Endothelial cell of umbilical vein (primary cell): Measurements from ENCODE around the gene HNRNPLL. TPM values are rescaled to one million over a fixed set of nuclear protein-coding genes. Genes with fewer than 3 reads are reported as not detected.

Experiments used
- BruUV-seq: library from RNA; stranded (reverse); fragments of 400-500 nt; replicated peaks from 2 replicates; lab custom pipeline; 2021; lab: Mats Ljungman, UMichigan
- CTCF ChIA-PET: fragments of 300-600, 350-600 bp; sonication (Branson Sonifier 250); formaldehyde crosslinking; loops from one replicate; lab custom pipeline; 2021; ENCODE audit warnings: antibody characterized with exemption, inconsistent platforms; lab: Charles Lee
- POLR2A ChIA-PET: fragments of 300-600, 350-600 bp; sonication (Branson Sonifier 250); formaldehyde crosslinking; loops from one replicate; lab custom pipeline; 2021; ENCODE audit warnings: antibody characterized with exemption, inconsistent platforms; lab: Charles Lee
- DNase-seq: peaks from one replicate; pipeline ENCODE4 v3.0.0-alpha.2; 2011; ENCODE audit warnings: low read depth, low spot score
- FAIRE-seq: peaks from 2 replicates; lab custom pipeline; 2011; peaks lifted over from hg19 to GRCh38; lab: Jason Lieb, UNC
- H2AFZ ChIP-seq: 2 replicates; pipeline ENCODE4 v1.6.0; 2012; ENCODE audit warnings: low read depth, low read length, control low read depth, inconsistent platforms
- H3K27ac ChIP-seq: 2 replicates; pipeline ENCODE4 v1.5.1; 2011; ENCODE audit warnings: low read depth, mild to moderate bottlenecking, control low read depth, low read length, moderate library complexity; ENCODE audit not compliant: insufficient read depth
- H3K27me3 ChIP-seq, 2 experiments: 2 replicates each; pipeline versions ENCODE4 v1.6.0 to v1.6.1; 2011; ENCODE audit warnings: low read length in 2 of 2, mixed read lengths in 1 of 2; ENCODE audit not compliant: control insufficient read depth in 2 of 2, insufficient read depth in 2 of 2
- H3K36me3 ChIP-seq, 2 experiments: 2 replicates in 1 of 2; 3 replicates in 1 of 2; pipeline ENCODE4 v1.5.1; 2011; ENCODE audit warnings: low read length in 2 of 2, mild to moderate bottlenecking in 1 of 2, moderate library complexity in 1 of 2; ENCODE audit not compliant: control insufficient read depth in 2 of 2, insufficient read depth in 2 of 2; ENCODE audit errors: extremely low read depth in 1 of 2
- H3K4me1 ChIP-seq: 3 replicates; pipeline ENCODE4 v1.5.1; 2011; ENCODE audit warnings: mild to moderate bottlenecking, low read length; ENCODE audit not compliant: control insufficient read depth, insufficient read depth; ENCODE audit errors: extremely low read depth
- H3K4me2 ChIP-seq: 2 replicates; pipeline ENCODE4 v1.6.1; 2011; ENCODE audit warnings: low read length, control low read depth, mixed read lengths; ENCODE audit not compliant: insufficient read depth
- H3K4me3 ChIP-seq, 3 experiments: fragments of 200-600 bp in 1 of 3; sonication (generic), shearing (Covaris generic) in 1 of 3; replicated peaks in 1 of 3; 2 replicates each; pipeline ENCODE4 v1.5.1; 2011 to 2016; ENCODE audit warnings: control low read depth in 3 of 3, low read length in 3 of 3, mild to moderate bottlenecking in 2 of 3, inconsistent platforms in 1 of 3, low read depth in 1 of 3, moderate library complexity in 1 of 3; ENCODE audit not compliant: insufficient read depth in 1 of 3
- H3K79me2 ChIP-seq: 2 replicates; pipeline ENCODE4 v1.6.0; 2012; ENCODE audit warnings: low read length, inconsistent platforms; ENCODE audit not compliant: control insufficient read depth, insufficient read depth
- H3K9ac ChIP-seq: replicated peaks from 2 replicates; pipeline ENCODE3; 2011; ENCODE audit warnings: low read length, control low read depth; ENCODE audit not compliant: insufficient read depth; ENCODE audit errors: extremely low read depth
- H3K9me1 ChIP-seq: replicated peaks from 3 replicates; pipeline ENCODE4 v1.6.0; 2011; ENCODE audit warnings: mild to moderate bottlenecking, low read length; ENCODE audit not compliant: control insufficient read depth, insufficient read depth; ENCODE audit errors: extremely low read depth
- H3K9me3 ChIP-seq: replicated peaks from 2 replicates; pipeline ENCODE4 v1.5.1; 2012; ENCODE audit warnings: low read length, inconsistent platforms; ENCODE audit not compliant: control insufficient read depth, insufficient read depth
- H4K20me1 ChIP-seq: replicated peaks from 2 replicates; pipeline ENCODE3; 2011; ENCODE audit warnings: mild to moderate bottlenecking, low read length; ENCODE audit not compliant: control insufficient read depth, insufficient read depth; ENCODE audit errors: extremely low read depth
- EZH2 ChIP-seq: IDR thresholded peaks from 2 replicates; pipeline ENCODE4 v1.6.1; 2012; ENCODE audit warnings: borderline replicate concordance, low read depth, mild to moderate bottlenecking, moderate library complexity, low read length, inconsistent platforms; ENCODE audit not compliant: severe bottlenecking
- FOS ChIP-seq: IDR thresholded peaks from 2 replicates; pipeline ENCODE4 v1.6.1; 2011; ENCODE audit warnings: mild to moderate bottlenecking, low read length, moderate library complexity, borderline replicate concordance; ENCODE audit not compliant: insufficient read depth
- GATA2 ChIP-seq: IDR thresholded peaks from 2 replicates; pipeline ENCODE4 v1.7.0; 2011; ENCODE audit warnings: low read depth, mild to moderate bottlenecking, moderate library complexity, mixed read lengths, low read length; ENCODE audit not compliant: insufficient read length, insufficient read depth
- JUN ChIP-seq: IDR thresholded peaks from 2 replicates; pipeline ENCODE4 v1.6.1; 2011; ENCODE audit warnings: borderline replicate concordance, low read depth; ENCODE audit not compliant: insufficient read length, insufficient read depth
- MYC ChIP-seq: IDR thresholded peaks from one replicate; pipeline ENCODE4 v1.6.1; 2011; ENCODE audit warnings: mild to moderate bottlenecking, low read depth, low read length
- POLR2AphosphoS5 ChIP-seq: IDR thresholded peaks from 2 replicates; pipeline ENCODE4 v1.6.1; 2012; ENCODE audit warnings: low read depth, mild to moderate bottlenecking, control low read depth, low read length, moderate library complexity; ENCODE audit not compliant: insufficient read depth
- dilution Hi-C: fragments of 300-500 bp; cut with MboI; formaldehyde crosslinking; loops from one replicate; pipeline ENCODE4 v1.15.0; 2019; ENCODE audit warnings: low sequenced_read_pairs; ENCODE audit not compliant: extremely low pct_ligation_motif_present
- intact Hi-C: fragments of 100-400 bp; cut with micrococcal nuclease; formaldehyde crosslinking; loops from one replicate; pipeline ENCODE4 v1.10.0; 2022
- polyA plus RNA-seq, 4 experiments: library from polyadenylated mRNA; depleted of rRNA in 3 of 4; stranded (reverse) in 3 of 4; unstranded in 1 of 4; fragments of >200 nt; gene quantifications; 2 replicates each; pipeline versions ENCODE4 v1.2.1 to v1.2.3, GENCODE V29; 2011 to 2012; ENCODE audit warnings: missing spikeins in 1 of 4
- total RNA-seq: library from RNA; stranded (reverse); gene quantifications from 2 replicates; pipeline ENCODE4 v1.2.3, GENCODE V29; 2021
- TF ChIP-seq, protein P1 (sequence below), 2 donors: IDR thresholded peaks; 1 replicate in 1 of 2; 2 replicates in 1 of 2; pipeline ENCODE4 v1.5.1; 2011; ENCODE audit warnings: low read length in 2 of 2, mild to moderate bottlenecking in 2 of 2, moderate library complexity in 2 of 2, control low read depth in 1 of 2, inconsistent platforms in 1 of 2, low read depth in 1 of 2; ENCODE audit not compliant: insufficient read depth in 1 of 2; ENCODE audit errors: extremely low read depth in 1 of 2
- TF ChIP-seq, protein P2 (sequence below): IDR thresholded peaks from 2 replicates; pipeline ENCODE4 v1.6.1; 2011; ENCODE audit not compliant: insufficient read depth, insufficient read length

The HNRNPLL gene
- total and polyA plus RNA-seq, 2 donors (not counting 3 experiments of a cell fraction or from before 2014, with no cell fraction given) = 19.8 to 56.2 TPM

DNA sequence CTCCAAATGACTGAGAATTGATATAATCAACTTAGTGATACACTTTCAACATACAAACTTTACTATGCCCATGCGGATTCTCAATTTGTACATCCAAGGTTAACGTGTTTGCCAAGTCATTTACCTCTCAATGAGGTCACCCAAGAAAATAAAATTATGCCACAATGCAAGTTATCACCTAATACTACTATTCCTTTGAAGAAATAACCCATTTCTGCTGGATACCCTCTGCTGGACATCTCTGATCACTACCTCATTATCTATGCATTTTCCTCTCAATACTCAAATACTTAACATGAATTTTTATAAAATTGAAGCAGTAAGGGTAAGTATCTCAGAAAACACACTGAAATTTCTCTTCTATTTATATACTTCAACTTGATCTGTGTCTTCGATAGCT lies 12.7 kb downstream of the HNRNPLL start:
- Histone ChIP-seq H3K4me2 (no peak overlapping the region), H2AFZ (no peak overlapping the region), H3K9me1 (no peaks in the 10 kb centered on the region), H3K27ac (no peak overlapping the region), H3K27me3 (no peaks in the 10 kb centered on the region), H3K9me3 (no peaks in the 10 kb centered on the region), H3K4me3 (no peak overlapping the region), H3K9ac (no peak overlapping the region), H4K20me1 (peaks cover 10% of the 10 kb centered on the region), H3K4me1 (peaks cover 5% of the 10 kb centered on the region), H3K79me2 (peaks cover 88% of the 10 kb centered on the region), H3K36me3 (peaks cover 0 to 11% of the 10 kb centered on the region in 2 experiments)
- DNase-seq (no peak), FAIRE-seq (no peak)
- intact Hi-C loops (no loop called here), dilution Hi-C loops (no loop called here)
- POLR2A ChIA-PET = no interaction called here
- TF ChIP-seq POLR2AphosphoS5 (no peak), FOS (no peak), MYC (no peak), EZH2 (no peak), JUN (no peak), GATA2 (no peak)
- TF ChIP-seq, protein P1, sequence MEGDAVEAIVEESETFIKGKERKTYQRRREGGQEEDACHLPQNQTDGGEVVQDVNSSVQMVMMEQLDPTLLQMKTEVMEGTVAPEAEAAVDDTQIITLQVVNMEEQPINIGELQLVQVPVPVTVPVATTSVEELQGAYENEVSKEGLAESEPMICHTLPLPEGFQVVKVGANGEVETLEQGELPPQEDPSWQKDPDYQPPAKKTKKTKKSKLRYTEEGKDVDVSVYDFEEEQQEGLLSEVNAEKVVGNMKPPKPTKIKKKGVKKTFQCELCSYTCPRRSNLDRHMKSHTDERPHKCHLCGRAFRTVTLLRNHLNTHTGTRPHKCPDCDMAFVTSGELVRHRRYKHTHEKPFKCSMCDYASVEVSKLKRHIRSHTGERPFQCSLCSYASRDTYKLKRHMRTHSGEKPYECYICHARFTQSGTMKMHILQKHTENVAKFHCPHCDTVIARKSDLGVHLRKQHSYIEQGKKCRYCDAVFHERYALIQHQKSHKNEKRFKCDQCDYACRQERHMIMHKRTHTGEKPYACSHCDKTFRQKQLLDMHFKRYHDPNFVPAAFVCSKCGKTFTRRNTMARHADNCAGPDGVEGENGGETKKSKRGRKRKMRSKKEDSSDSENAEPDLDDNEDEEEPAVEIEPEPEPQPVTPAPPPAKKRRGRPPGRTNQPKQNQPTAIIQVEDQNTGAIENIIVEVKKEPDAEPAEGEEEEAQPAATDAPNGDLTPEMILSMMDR (IDR thresholded peaks at IDR 0.05; ENCODE audit: extremely low read depth in 1 of 2, insufficient read depth in 1 of 2, low read depth in 1 of 2, low read length in 2 of 2) = no peak
- TF ChIP-seq, protein P2, sequence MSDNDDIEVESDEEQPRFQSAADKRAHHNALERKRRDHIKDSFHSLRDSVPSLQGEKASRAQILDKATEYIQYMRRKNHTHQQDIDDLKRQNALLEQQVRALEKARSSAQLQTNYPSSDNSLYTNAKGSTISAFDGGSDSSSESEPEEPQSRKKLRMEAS = no peak
- BruUV-seq = no TSS peak
- CTCF ChIA-PET = interaction anchor here (1.1 to 2.0 kb wide), 2 partner anchors 8 to 151 kb away, joined by 3 to 14 read pairs; no protein-coding TSS in a partner anchor
